K562 (cell line): Measurements from ENCODE around the gene B3GNT4. TPM values are rescaled to one million over a fixed set of nuclear protein-coding genes. Genes with fewer than 3 reads are reported as not detected.
A peak's percentile ranks its signal among the peaks of the same experiment; 100 is the strongest.

Source experiments
- BRCA1 ChIP-seq, 2 experiments: fragments of 450-650 bp in 1 of 2; sonication (generic) in 1 of 2; formaldehyde crosslinking in 1 of 2; IDR thresholded peaks; 2 replicates each; pipeline versions ENCODE4 v1.5.0 to v1.6.1; 2017 to 2020; ENCODE audit warnings: mild to moderate bottlenecking in 1 of 2, missing genetic modification reagents in 1 of 2
- BRD4 ChIP-seq: fragments of 200-600 bp; sonication (generic); IDR thresholded peaks from 2 replicates; pipeline ENCODE4 v1.6.1; 2017; ENCODE audit warnings: inconsistent platforms
- CREB5 ChIP-seq: fragments of 250-450 bp; sonication (Bioruptor Pico); IDR thresholded peaks from 2 replicates; pipeline ENCODE4 v1.5.0; 2020; ENCODE audit warnings: mild to moderate bottlenecking
- E2F6 ChIP-seq, 2 experiments: IDR thresholded peaks; 2 replicates each; pipeline ENCODE4 v1.6.1; 2011; ENCODE audit warnings: borderline replicate concordance in 1 of 2, control low read depth in 1 of 2, low read depth in 1 of 2, low read length in 1 of 2, mild to moderate bottlenecking in 1 of 2, mixed read lengths in 1 of 2, moderate library complexity in 1 of 2; ENCODE audit not compliant: insufficient read depth in 1 of 2, insufficient read length in 1 of 2, poor library complexity in 1 of 2, severe bottlenecking in 1 of 2; ENCODE audit errors: extremely low read depth in 1 of 2
- MED1 ChIP-seq: sonication (generic); formaldehyde crosslinking; IDR thresholded peaks from 2 replicates; pipeline ENCODE4 v1.8.1; 2023; ENCODE audit warnings: missing genetic modification reagents, borderline replicate concordance
- MTF1 ChIP-seq: fragments of 250-450 bp; sonication (Bioruptor Pico); IDR thresholded peaks from 2 replicates; pipeline ENCODE4 v1.9.0; 2021; ENCODE audit warnings: moderate library complexity, mild to moderate bottlenecking, inconsistent platforms, borderline replicate concordance
- PKNOX1 ChIP-seq: fragments of 450-650 bp; IDR thresholded peaks from 2 replicates; pipeline ENCODE4 v1.6.1; 2016
- SAFB2 ChIP-seq: fragments of 200-400 bp; formaldehyde crosslinking; IDR thresholded peaks from 2 replicates; pipeline ENCODE4 v1.6.1; 2018; ENCODE audit warnings: borderline replicate concordance, low read length, low read depth, moderate library complexity; ENCODE audit not compliant: severe bottlenecking
- TRIM28 ChIP-seq: fragments of 450-650 bp; IDR thresholded peaks from 2 replicates; pipeline ENCODE4 v1.6.1; 2017
- XRCC3 ChIP-seq: fragments of 450-650 bp; IDR thresholded peaks from 2 replicates; pipeline ENCODE4 v1.6.1; 2017; ENCODE audit warnings: mild to moderate bottlenecking, moderate library complexity
- ZNF318 ChIP-seq, 2 experiments: fragments of 450-650 bp; IDR thresholded peaks; 2 replicates each; pipeline ENCODE4 v1.6.1; 2016; ENCODE audit warnings: mild to moderate bottlenecking in 2 of 2, borderline replicate concordance in 1 of 2, low read depth in 1 of 2, moderate library complexity in 1 of 2
- ZNF584 ChIP-seq: fragments of 200-800 bp; sonication (Bioruptor generic); IDR thresholded peaks from 2 replicates; pipeline ENCODE4 v1.6.1; 2016; ENCODE audit warnings: low read depth, mild to moderate bottlenecking, missing genetic modification characterization, missing compliant biosample characterization
- ZNF696 ChIP-seq: fragments of 250-450 bp; sonication (Bioruptor Pico); conservative IDR thresholded peaks from 2 replicates; pipeline ENCODE4 v1.4.0; 2020; ENCODE audit warnings: mild to moderate bottlenecking, moderate library complexity
- ZNF764 ChIP-seq: fragments of 250-450 bp; sonication (Bioruptor Pico); IDR thresholded peaks from 2 replicates; pipeline ENCODE4 v1.4.0; 2020; ENCODE audit warnings: low read depth, mild to moderate bottlenecking, moderate library complexity
- polyA plus RNA-seq, 8 experiments: library from polyadenylated mRNA; depleted of rRNA in 4 of 8; stranded (reverse) in 5 of 8; unstranded in 3 of 8; fragments of >200 nt; fragmentation: Nextera tagmentation in 2 of 8; fragmentation: Illumina TruSeq in 1 of 8; extraction: Ambion mirVana in 2 of 8; extraction: Trizol in 1 of 8; gene quantifications; 2 replicates each; pipeline versions ENCODE4 v1.2.1 to v1.2.3, GENCODE V29; 2011 to 2014; ENCODE audit warnings: inconsistent platforms in 1 of 8, missing spikeins in 1 of 8
- total RNA-seq, 7 experiments: library from RNA; depleted of rRNA in 6 of 7; stranded (reverse); fragments of >200 nt in 6 of 7; fragmentation: Illumina TruSeq in 2 of 7; extraction: Trizol in 2 of 7; gene quantifications; 2 replicates each; pipeline versions ENCODE4 v1.2.1 to v1.2.3, GENCODE V29; 2011 to 2021; ENCODE audit warnings: low replicate concordance in 1 of 7

The B3GNT4 gene
- total and polyA plus RNA-seq, 9 of the 15 experiments (the other 6 are each of a cell fraction or from before 2014, with no cell fraction given) = 0.17 to 3.2 (median 1.3) TPM

GRCh38 chr12:122226366-122227125 is 23.0 kb downstream of the B3GNT4 start (continued):
- TF ChIP-seq MED1 (CRISPR knock-in tag) (0 out of 2 replicates have a peak, but pooled peaks have one; percentile 90), ZNF318 (IDR thresholded peaks at IDR 0.05; ENCODE audit: borderline replicate concordance in 1 of 2, low read depth in 1 of 2) (no peak), BRD4 (no peak), BRCA1 (IDR thresholded peaks at IDR 0.05) (no peak), BRCA1 (CRISPR knock-in tag; IDR thresholded peaks at IDR 0.05) (peak; percentile 99), PKNOX1 (no peak), ZNF584 (CRISPR knock-in tag) (no peak), MTF1 (CRISPR knock-in tag) (no peak), ZNF696 (CRISPR knock-in tag) (no peak), ZNF764 (no peak), XRCC3 (no peak), TRIM28 (no peak), CREB5 (no peak), E2F6 (IDR thresholded peaks at IDR 0.05; ENCODE audit: borderline replicate concordance in 1 of 2, extremely low read depth in 1 of 2, insufficient read depth in 1 of 2, insufficient read length in 1 of 2, low read depth in 1 of 2, low read length in 1 of 2, poor library complexity in 1 of 2, severe bottlenecking in 1 of 2) (peak; percentile 100), SAFB2 (no peak)
